ENCODE data around the gene SLC29A4.

DNA sequence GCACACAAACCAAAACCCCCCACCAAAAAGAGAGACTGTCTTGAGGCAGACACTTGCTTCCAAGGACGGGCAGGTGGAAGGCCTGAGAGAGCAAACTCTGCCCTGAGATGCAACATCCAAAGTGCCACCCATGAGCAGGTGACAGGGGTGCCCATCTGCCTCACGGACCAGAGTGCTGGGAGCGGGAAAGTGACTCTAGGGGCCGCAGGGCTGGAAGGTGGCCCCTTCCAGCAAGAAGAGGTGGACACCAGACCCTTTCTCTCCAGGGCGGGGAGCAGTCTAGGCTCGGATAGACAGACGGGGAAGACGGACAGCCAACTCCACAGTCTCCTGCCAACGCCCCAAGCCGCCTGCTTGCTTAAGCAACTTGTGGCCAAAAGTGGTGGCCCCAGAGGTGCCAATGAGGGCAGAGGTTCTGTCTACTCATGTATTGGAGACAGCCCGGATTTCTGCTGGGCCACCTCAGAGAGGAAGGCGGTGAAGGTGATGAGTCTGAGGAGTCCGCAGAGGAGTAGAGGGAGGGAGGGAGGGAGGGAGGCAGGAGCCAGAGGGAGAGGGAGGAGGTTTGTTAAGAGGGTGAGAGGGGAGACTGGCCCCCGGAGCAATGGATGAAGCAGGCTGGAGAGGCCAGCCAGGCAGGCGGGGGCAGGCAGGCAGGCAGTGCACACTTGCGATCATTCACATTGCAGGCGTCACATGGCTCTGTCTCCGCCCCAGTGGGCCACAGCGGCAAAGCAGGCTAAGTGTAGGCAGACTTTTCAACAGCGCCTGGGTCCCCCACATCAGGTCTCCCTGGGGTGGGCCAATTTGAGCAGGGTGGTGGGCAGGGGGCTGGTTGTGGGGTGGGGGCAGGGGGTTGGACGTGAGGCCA, 65.6 kb downstream of the SLC29A4 start:
- no peak for TF ChIP-seq CTCF (conservative IDR thresholded peaks at IDR 0.05; ENCODE audit: low read depth, low read length)
- TF ChIP-seq EZH2 (IDR thresholded peaks at IDR 0.05; ENCODE audit: borderline replicate concordance, low read depth, low read length, poor library complexity, severe bottlenecking): no peak

All from A673 (cell line).